Esophagus muscularis mucosa (tissue), 3 donors: ENCODE measurements around the gene MKRN2.

Experiments
- CTCF ChIP-seq, 3 experiments: fragments of 200-600 bp in 2 of 3; fragments of 450-650 bp in 1 of 3; sonication (generic) in 2 of 3; IDR thresholded peaks; one replicate each; pipeline ENCODE4 v1.5.1; 2017 to 2019; ENCODE audit warnings: antibody characterized with exemption in 3 of 3, mild to moderate bottlenecking in 2 of 3, moderate library complexity in 1 of 3
- POLR2A ChIP-seq: fragments of 450-650 bp; IDR thresholded peaks from one replicate; pipeline ENCODE4 v1.6.1; 2017; ENCODE audit warnings: antibody characterized with exemption, moderate library complexity, mild to moderate bottlenecking, low read depth

GRCh38 chr3:12560505-12561190, 3.8 kb downstream of the MKRN2 start:
- no peak for TF ChIP-seq POLR2A
- no peak for TF ChIP-seq CTCF (IDR thresholded peaks at IDR 0.05)
